A673 (cell line): Measurements from ENCODE around the gene CUX1. TPM values are rescaled to one million over a fixed set of nuclear protein-coding genes. Genes with fewer than 3 reads are reported as not detected.

Experiments used
- BruUV-seq: library from RNA; stranded (reverse); fragments of 400-500 nt; replicated peaks from 2 replicates; lab custom pipeline; 2021; lab: Mats Ljungman, UMichigan
- CTCF ChIA-PET: fragments of 300-600 bp; sonication (Branson Sonifier 250); formaldehyde crosslinking; loops from one replicate; lab custom pipeline; 2022; ENCODE audit warnings: antibody characterized with exemption; lab: Charles Lee
- POLR2A ChIA-PET: fragments of 300-600 bp; sonication (Branson Sonifier 250); formaldehyde crosslinking; loops from one replicate; lab custom pipeline; 2022; ENCODE audit warnings: antibody characterized with exemption; ENCODE audit not compliant: low non-redundant PET; lab: Charles Lee
- DNase-seq: peaks from one replicate; pipeline ENCODE4 v3.0.0-alpha.2; 2015; ENCODE audit warnings: low spot score
- H3K27ac ChIP-seq: fragments of 200-600 bp; sonication (generic); 2 replicates; pipeline ENCODE4 v1.5.1; 2016; ENCODE audit warnings: mixed run types, low read depth, mild to moderate bottlenecking, mixed read lengths, antibody characterized with exemption, low read length; ENCODE audit not compliant: poor library complexity, severe bottlenecking
- H3K27me3 ChIP-seq: fragments of 200-600 bp; sonication (generic); replicated peaks from 2 replicates; pipeline ENCODE4 v1.6.1; 2017; ENCODE audit warnings: mixed run types, low read depth, mild to moderate bottlenecking, mixed read lengths, antibody characterized with exemption, low read length; ENCODE audit not compliant: insufficient read depth, poor library complexity
- H3K36me3 ChIP-seq: fragments of 200-600 bp; sonication (generic); 2 replicates; pipeline ENCODE4 v1.6.1; 2016; ENCODE audit warnings: mixed run types, mild to moderate bottlenecking, mixed read lengths, antibody characterized with exemption, low read length; ENCODE audit not compliant: insufficient read depth, poor library complexity, severe bottlenecking
- H3K4me1 ChIP-seq: fragments of 200-600 bp; sonication (generic); 2 replicates; pipeline ENCODE4 v1.6.1; 2017; ENCODE audit warnings: mixed run types, mild to moderate bottlenecking, mixed read lengths, antibody characterized with exemption, low read length; ENCODE audit not compliant: insufficient read depth, poor library complexity, severe bottlenecking
- H3K4me3 ChIP-seq: fragments of 200-600 bp; sonication (generic); 2 replicates; pipeline ENCODE4 v1.5.1; 2016; ENCODE audit warnings: low read depth, mixed run types, mild to moderate bottlenecking, mixed read lengths, low read length; ENCODE audit not compliant: poor library complexity, severe bottlenecking
- H3K9me3 ChIP-seq: fragments of 200-600 bp; sonication (generic); 2 replicates; pipeline ENCODE4 v1.6.1; 2016; ENCODE audit warnings: mixed run types, low read depth, mild to moderate bottlenecking, mixed read lengths, antibody characterized with exemption, low read length; ENCODE audit not compliant: poor library complexity, severe bottlenecking
- EZH2 ChIP-seq: fragments of 200-600 bp; sonication (generic); IDR thresholded peaks from 2 replicates; pipeline ENCODE4 v1.6.1; 2017; ENCODE audit warnings: borderline replicate concordance, low read depth, mild to moderate bottlenecking, mixed read lengths, antibody characterized with exemption, low read length; ENCODE audit not compliant: poor library complexity, severe bottlenecking
- intact Hi-C: fragments of 100-400 bp; cut with micrococcal nuclease; formaldehyde crosslinking; loops from one replicate; pipeline ENCODE4 v1.10.0; 2022; ENCODE audit not compliant: unreplicated experiment
- total RNA-seq: library from RNA; stranded (reverse); gene quantifications from 2 replicates; pipeline ENCODE4 v1.2.3, GENCODE V29; 2021
- TF ChIP-seq, protein P1 (sequence below): fragments of 300-800, 200-600 bp; sonication (generic); conservative IDR thresholded peaks from 2 replicates; pipeline ENCODE4 v1.5.1; 2017; ENCODE audit warnings: low read depth, mild to moderate bottlenecking, antibody characterized with exemption, low read length, moderate library complexity, mixed read lengths

Gene CUX1
- total RNA-seq, 1 experiment from 2014 or later, result 49.4 TPM

GRCh38 chr7:102264367-102264891 lies 447.0 kb downstream of the CUX1 start:
- H3K9me3 ChIP-seq, result no peaks in the 10 kb centered on the region
- BruUV-seq, result no TSS peak
- H3K4me1 ChIP-seq, result no peaks in the 10 kb centered on the region
- CTCF ChIA-PET, result no interaction called here
- TF ChIP-seq, protein P1, sequence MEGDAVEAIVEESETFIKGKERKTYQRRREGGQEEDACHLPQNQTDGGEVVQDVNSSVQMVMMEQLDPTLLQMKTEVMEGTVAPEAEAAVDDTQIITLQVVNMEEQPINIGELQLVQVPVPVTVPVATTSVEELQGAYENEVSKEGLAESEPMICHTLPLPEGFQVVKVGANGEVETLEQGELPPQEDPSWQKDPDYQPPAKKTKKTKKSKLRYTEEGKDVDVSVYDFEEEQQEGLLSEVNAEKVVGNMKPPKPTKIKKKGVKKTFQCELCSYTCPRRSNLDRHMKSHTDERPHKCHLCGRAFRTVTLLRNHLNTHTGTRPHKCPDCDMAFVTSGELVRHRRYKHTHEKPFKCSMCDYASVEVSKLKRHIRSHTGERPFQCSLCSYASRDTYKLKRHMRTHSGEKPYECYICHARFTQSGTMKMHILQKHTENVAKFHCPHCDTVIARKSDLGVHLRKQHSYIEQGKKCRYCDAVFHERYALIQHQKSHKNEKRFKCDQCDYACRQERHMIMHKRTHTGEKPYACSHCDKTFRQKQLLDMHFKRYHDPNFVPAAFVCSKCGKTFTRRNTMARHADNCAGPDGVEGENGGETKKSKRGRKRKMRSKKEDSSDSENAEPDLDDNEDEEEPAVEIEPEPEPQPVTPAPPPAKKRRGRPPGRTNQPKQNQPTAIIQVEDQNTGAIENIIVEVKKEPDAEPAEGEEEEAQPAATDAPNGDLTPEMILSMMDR, result no peak
- no peak for TF ChIP-seq EZH2
- no peak overlapping the region for H3K27ac ChIP-seq
- no peaks in the 10 kb centered on the region for H3K27me3 ChIP-seq
- POLR2A ChIA-PET, result no interaction called here
- intact Hi-C loops, result no loop called here
- DNase-seq, result no peak
- H3K4me3 ChIP-seq, result no peak overlapping the region
- no peaks in the 10 kb centered on the region for H3K36me3 ChIP-seq

GRCh38 chr7:102266541-102266940 lies 449.1 kb downstream of the CUX1 start:
- ChIA-PET CTCF (no interaction called here), POLR2A (no interaction called here)
- DNase-seq, result no peak
- H3K36me3 ChIP-seq, result no peaks in the 10 kb centered on the region
- no TSS peak for BruUV-seq
- no peak overlapping the region for H3K4me3 ChIP-seq
- no peaks in the 10 kb centered on the region for H3K27me3 ChIP-seq
- TF ChIP-seq EZH2, result no peak
- TF ChIP-seq, protein P1, result no peak
- intact Hi-C loops, result no loop called here
- no peaks in the 10 kb centered on the region for H3K4me1 ChIP-seq
- no peak overlapping the region for H3K27ac ChIP-seq
- H3K9me3 ChIP-seq, result no peaks in the 10 kb centered on the region

GRCh38 chr7:102268635-102269034 lies 451.2 kb downstream of the CUX1 start:
- intact Hi-C loops, result no loop called here
- no TSS peak for BruUV-seq
- no peak for TF ChIP-seq EZH2
- TF ChIP-seq, protein P1, result no peak

More at GRCh38 chr7:102268635-102269034, 451.2 kb downstream of the CUX1 start:
- CTCF ChIA-PET, result interaction anchor here (0.6 kb wide), 1 partner anchor 767 kb away, joined by 9 read pairs; no protein-coding TSS in a partner anchor
- Histone ChIP-seq H3K27me3 (no peaks in the 10 kb centered on the region), H3K4me3 (no peak overlapping the region), H3K4me1 (no peaks in the 10 kb centered on the region), H3K36me3 (no peaks in the 10 kb centered on the region), H3K27ac (no peak overlapping the region), H3K9me3 (no peaks in the 10 kb centered on the region)
- POLR2A ChIA-PET, result no interaction called here
- no peak for DNase-seq
